Measurements from ENCODE around the gene EIF2A.
A peak's percentile ranks its signal among the peaks of the same experiment; 100 is the strongest.
"Not testable (repeated sequence)": the region's sequence is repeated elsewhere in the genome, so short reads cannot be mapped to it uniquely, and the experiment has no call there.

Gene EIF2A

GRCh38 chr3:150588027-150588830, 41.6 kb downstream of the EIF2A start:
- TF ChIP-seq CTCF (conservative IDR thresholded peaks at IDR 0.05) = no peak
- no peak for TF ChIP-seq ZFX (IDR thresholded peaks at IDR 0.05)
- peak overlapping the region; percentile 17; the same call in 1 of the 2 replicates for H3K27ac ChIP-seq

- H3K27ac ChIP-seq = no peak overlapping the region
- TF ChIP-seq CTCF (conservative IDR thresholded peaks at IDR 0.05) (no peak), ZFX (IDR thresholded peaks at IDR 0.05) (no peak)
These were observed 43.2 kb downstream of the EIF2A start for GRCh38 chr3:150589759-150590158.

- TF ChIP-seq ZFX (IDR thresholded peaks at IDR 0.05) = no peak
- TF ChIP-seq CTCF (conservative IDR thresholded peaks at IDR 0.05) = no peak
- no peak overlapping the region for H3K27ac ChIP-seq
These were observed 47.6 kb downstream of the EIF2A start for GRCh38 chr3:150594150-150594549.

- TF ChIP-seq ZFX (IDR thresholded peaks at IDR 0.05) (no peak), CTCF (conservative IDR thresholded peaks at IDR 0.05) (no peak)
- no peak overlapping the region for H3K27ac ChIP-seq
These were observed 51.1 kb downstream of the EIF2A start for GRCh38 chr3:150597646-150598045.

- H3K27ac ChIP-seq = no peak overlapping the region
- TF ChIP-seq CTCF (conservative IDR thresholded peaks at IDR 0.05) (no peak), ZFX (IDR thresholded peaks at IDR 0.05) (no peak)
These were observed 53.2 kb downstream of the EIF2A start for GRCh38 chr3:150599611-150600297.

- H3K27ac ChIP-seq = not testable (repeated sequence)
These were observed 54.3 kb downstream of the EIF2A start for GRCh38 chr3:150600647-150601530.

GRCh38 chr3:150602426-150603152, 56.0 kb downstream of the EIF2A start:
- TF ChIP-seq ZFX (IDR thresholded peaks at IDR 0.05) = no peak
- TF ChIP-seq CTCF (conservative IDR thresholded peaks at IDR 0.05) = no peak
- H3K27ac ChIP-seq = peak overlapping the region; percentile 93

Data from C4-2B (cell line).